ENCODE results near the gene ARHGAP19.

The ARHGAP19 gene

GRCh38 chr10:97226398-97226797, 66.0 kb downstream of the ARHGAP19 start:
- TF ChIP-seq PPARA (CRISPR knock-in tag; IDR thresholded peaks at IDR 0.05; ENCODE audit: borderline replicate concordance) (no peak), ZNF8 (CRISPR knock-in tag; IDR thresholded peaks at IDR 0.05) (no peak), ZFP30 (CRISPR knock-in tag; IDR thresholded peaks at IDR 0.05) (no peak), GLIS3 (CRISPR knock-in tag; IDR thresholded peaks at IDR 0.05) (no peak), PATZ1 (CRISPR knock-in tag; IDR thresholded peaks at IDR 0.05; ENCODE audit: borderline replicate concordance) (no peak), TOX (CRISPR knock-in tag; IDR thresholded peaks at IDR 0.05; ENCODE audit: borderline replicate concordance) (no peak), RARB (CRISPR knock-in tag; IDR thresholded peaks at IDR 0.05) (no peak), TCF4 (CRISPR knock-in tag; IDR thresholded peaks at IDR 0.05; ENCODE audit: borderline replicate concordance) (no peak), ZFP3 (CRISPR knock-in tag; IDR thresholded peaks at IDR 0.05) (no peak), ZNF565 (CRISPR knock-in tag; conservative IDR thresholded peaks at IDR 0.05; ENCODE audit: low read depth) (no peak), SNAI2 (CRISPR knock-in tag; IDR thresholded peaks at IDR 0.05) (no peak), ARNTL (CRISPR knock-in tag; IDR thresholded peaks at IDR 0.05; ENCODE audit: borderline replicate concordance, low read depth) (no peak), BACH2 (CRISPR knock-in tag; IDR thresholded peaks at IDR 0.05; ENCODE audit: borderline replicate concordance) (no peak), CREB5 (CRISPR knock-in tag; IDR thresholded peaks at IDR 0.05; ENCODE audit: low read depth) (no peak), OSR1 (CRISPR knock-in tag; IDR thresholded peaks at IDR 0.05) (no peak), CSRNP3 (CRISPR knock-in tag; IDR thresholded peaks at IDR 0.05) (no peak)
- ATAC-seq: no peak

- no peak for TF ChIP-seq PATZ1 (CRISPR knock-in tag; IDR thresholded peaks at IDR 0.05; ENCODE audit: borderline replicate concordance)
- TF ChIP-seq POU6F1 (CRISPR knock-in tag; IDR thresholded peaks at IDR 0.05; ENCODE audit: borderline replicate concordance, low read depth): no peak
- no peak for TF ChIP-seq BACH2 (CRISPR knock-in tag; IDR thresholded peaks at IDR 0.05; ENCODE audit: borderline replicate concordance)
- TF ChIP-seq SNAI2 (CRISPR knock-in tag; IDR thresholded peaks at IDR 0.05): no peak
- TF ChIP-seq ZFP30 (CRISPR knock-in tag; IDR thresholded peaks at IDR 0.05): no peak
- TF ChIP-seq CSRNP3 (CRISPR knock-in tag; IDR thresholded peaks at IDR 0.05): no peak
- TF ChIP-seq ARNTL (CRISPR knock-in tag; IDR thresholded peaks at IDR 0.05; ENCODE audit: borderline replicate concordance, low read depth): no peak
- no peak for ATAC-seq
Observed at GRCh38 chr10:97224483-97225435, 67.7 kb downstream of the ARHGAP19 start.
